Renal cortical epithelial cell (primary cell): ENCODE data around the gene EYS. TPM values are rescaled to one million over a fixed set of nuclear protein-coding genes. Genes with fewer than 3 reads are reported as not detected.

ENCODE experiments used
- DNase-seq: peaks from one replicate; pipeline ENCODE4 v3.0.0-alpha.2; 2011; ENCODE audit warnings: low read depth
- total RNA-seq: library from RNA; depleted of rRNA; stranded (reverse); fragments of >200 nt; gene quantifications from 2 replicates; pipeline ENCODE4 v1.2.3, GENCODE V29; 2014

EYS gene
- total RNA-seq, 1 donor from 2014 or later = 0.10 TPM

GRCh38 chr6:64723327-64724058 lies 983.5 kb downstream of the EYS start:
- no peak for DNase-seq

- DNase-seq = no peak
These were observed 985.2 kb downstream of the EYS start for GRCh38 chr6:64721865-64722264.

GRCh38 chr6:64717281-64717680 lies 989.7 kb downstream of the EYS start:
- no peak for DNase-seq

- DNase-seq = no peak
These were observed 991.4 kb downstream of the EYS start for GRCh38 chr6:64715624-64716023.

GRCh38 chr6:64714073-64714472 lies 993.0 kb downstream of the EYS start:
- DNase-seq = no peak

GRCh38 chr6:64713175-64713574 lies 993.9 kb downstream of the EYS start:
- no peak for DNase-seq

- peak; percentile 59 for DNase-seq
These were observed 994.4 kb downstream of the EYS start for GRCh38 chr6:64712606-64713005.

GRCh38 chr6:64703922-64704321 lies 1003.1 kb downstream of the EYS start:
- DNase-seq = no peak

- DNase-seq = no peak
These were observed 1011.0 kb downstream of the EYS start for GRCh38 chr6:64696053-64696452.

- peak; percentile 54 for DNase-seq
These were observed 1012.7 kb downstream of the EYS start for GRCh38 chr6:64694356-64694755.

GRCh38 chr6:64691064-64691463 lies 1016.0 kb downstream of the EYS start:
- peak; percentile 56 for DNase-seq

- no peak for DNase-seq
These were observed 1021.6 kb downstream of the EYS start for GRCh38 chr6:64685401-64685800.

GRCh38 chr6:64683682-64684081 lies 1023.3 kb downstream of the EYS start:
- peak; percentile 59 for DNase-seq

- DNase-seq = no peak
These were observed 1025.4 kb downstream of the EYS start for GRCh38 chr6:64681416-64682160.

- DNase-seq = peak; percentile 30
These were observed 1026.6 kb downstream of the EYS start for GRCh38 chr6:64680446-64680845.

GRCh38 chr6:64679416-64679815 lies 1027.6 kb downstream of the EYS start:
- DNase-seq = no peak

GRCh38 chr6:64672651-64673050 lies 1034.4 kb downstream of the EYS start:
- DNase-seq = no peak

GRCh38 chr6:64672131-64672530 lies 1034.9 kb downstream of the EYS start:
- DNase-seq = peak; percentile 16

GRCh38 chr6:64665137-64665536 lies 1041.9 kb downstream of the EYS start:
- DNase-seq = no peak

GRCh38 chr6:64664480-64664879 lies 1042.5 kb downstream of the EYS start:
- DNase-seq = no peak

GRCh38 chr6:64644024-64644423 lies 1063.0 kb downstream of the EYS start:
- DNase-seq = no peak

GRCh38 chr6:64630901-64631300 lies 1076.1 kb downstream of the EYS start:
- DNase-seq = no peak

- DNase-seq = no peak
These were observed 1084.1 kb downstream of the EYS start for GRCh38 chr6:64622944-64623343.
